Stimulated activated naive CD8-positive, alpha-beta T cell treated with anti-CD3 and anti-CD28 coated beads, Interleukin-15, Interleukin-2, amounts not matched to agents 100 U/mL and 50 U/mL, for 24 hours (primary cell): Measurements from ENCODE around the gene NDRG3.
"Not testable (repeated sequence)": the region's sequence is repeated elsewhere in the genome, so short reads cannot be mapped to it uniquely, and the experiment has no call there.

Source experiments
- ATAC-seq: fragments of 150-1000 bp; cut with Tn5 transposase; one replicate; pipeline ENCODE4 v1.10.0; 2021
- DNase-seq: peaks from one replicate; pipeline ENCODE4 v3.0.0; 2021

NDRG3 gene

GRCh38 chr20:36687850-36688249 lies 58.0 kb downstream of the NDRG3 start:
- ATAC-seq (no peak), DNase-seq (no peak)

DNA sequence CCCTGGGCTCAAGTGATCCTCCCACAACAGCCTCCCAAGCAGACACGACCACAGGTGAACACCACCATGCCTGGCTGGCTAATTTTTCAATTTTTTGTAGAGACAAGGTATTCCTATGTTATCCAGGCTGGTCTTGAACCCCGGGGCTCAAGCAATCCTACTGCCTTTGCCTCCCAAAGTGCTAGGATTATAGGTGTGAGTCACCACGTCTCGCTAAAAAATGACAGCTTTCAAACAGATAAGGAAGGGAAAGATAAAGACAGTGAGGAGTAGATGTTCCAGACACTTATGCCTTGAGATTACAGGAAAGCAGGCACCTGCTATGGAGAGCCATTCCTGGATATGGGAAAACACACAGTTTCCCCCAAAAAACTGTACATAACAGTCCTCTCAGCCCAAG lies 58.9 kb downstream of the NDRG3 start:
- ATAC-seq = no peak
- no peak for DNase-seq

DNA sequence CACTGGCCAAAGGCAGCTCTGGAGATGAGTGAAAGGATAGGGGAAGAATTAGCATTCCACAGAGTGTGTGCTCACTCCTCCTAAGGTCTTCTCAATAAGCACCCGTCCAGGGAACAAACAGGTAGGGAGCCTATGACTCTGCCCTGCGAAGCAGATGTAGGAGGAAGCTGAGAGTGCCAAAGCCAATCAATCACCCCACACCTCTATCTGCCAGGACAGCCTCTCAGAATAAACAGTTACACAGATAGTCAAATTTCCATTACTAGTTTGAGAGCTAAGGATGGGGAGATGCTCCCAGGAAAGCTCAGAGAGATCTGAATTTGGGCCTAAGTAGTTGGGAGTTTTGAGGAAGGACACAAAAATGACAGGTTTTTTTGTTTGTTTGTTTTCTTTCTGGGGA lies 59.4 kb downstream of the NDRG3 start:
- no peak for DNase-seq
- ATAC-seq = no peak

DNA sequence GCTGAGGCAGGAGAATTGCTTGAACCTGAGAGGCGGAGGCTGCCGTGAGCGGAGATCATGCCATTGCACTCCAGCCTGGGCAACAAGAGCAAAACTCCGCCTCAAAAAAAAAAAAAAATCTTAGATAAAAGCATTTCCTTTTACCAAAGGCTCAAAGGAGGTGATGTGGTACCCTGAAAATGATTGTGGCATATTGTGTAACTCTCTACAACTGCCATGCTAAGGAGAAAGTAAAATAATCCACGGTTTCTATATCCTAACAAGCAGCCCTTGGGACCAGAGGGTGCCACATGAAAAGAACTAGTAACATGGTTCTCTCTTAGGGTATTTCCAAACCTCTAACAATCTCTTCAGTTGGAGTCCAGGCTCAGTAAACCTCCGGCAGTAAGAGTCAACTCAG lies 61.1 kb downstream of the NDRG3 start:
- ATAC-seq = no peak
- no peak for DNase-seq

- ATAC-seq (no peak), DNase-seq (no peak)
These were observed 63.6 kb downstream of the NDRG3 start for GRCh38 chr20:36682311-36682710.

DNA sequence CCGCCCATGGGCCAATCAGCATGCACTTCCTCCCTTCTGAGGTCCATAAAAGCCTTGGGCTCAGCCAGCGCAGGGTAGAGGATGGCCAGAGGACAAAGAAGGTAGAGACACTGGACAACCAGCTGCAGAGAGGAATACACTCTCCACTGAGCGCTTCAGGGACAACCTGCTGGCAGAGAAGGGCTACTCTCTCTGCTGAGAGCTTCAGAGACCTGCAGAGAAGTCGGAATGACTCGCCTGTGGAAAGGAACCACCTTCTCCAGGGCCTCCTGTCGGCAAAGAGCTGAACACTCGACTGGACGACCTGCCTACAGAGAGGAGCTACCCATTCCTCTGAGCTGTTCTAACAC lies 68.5 kb downstream of the NDRG3 start:
- DNase-seq (no peak), ATAC-seq (no peak)

GRCh38 chr20:36676701-36677421 lies 69.0 kb downstream of the NDRG3 start:
- ATAC-seq (no peak), DNase-seq (no peak)

GRCh38 chr20:36675545-36675944 lies 70.3 kb downstream of the NDRG3 start:
- DNase-seq, ATAC-seq: not testable (repeated sequence)

- ATAC-seq (no peak), DNase-seq (no peak)
These were observed 72.9 kb downstream of the NDRG3 start for GRCh38 chr20:36672991-36673390.

- DNase-seq (no peak), ATAC-seq (no peak)
These were observed 75.1 kb downstream of the NDRG3 start for GRCh38 chr20:36670665-36671357.

- ATAC-seq = no peak
- DNase-seq = no peak
These were observed 79.6 kb downstream of the NDRG3 start for GRCh38 chr20:36666181-36666740.

DNA sequence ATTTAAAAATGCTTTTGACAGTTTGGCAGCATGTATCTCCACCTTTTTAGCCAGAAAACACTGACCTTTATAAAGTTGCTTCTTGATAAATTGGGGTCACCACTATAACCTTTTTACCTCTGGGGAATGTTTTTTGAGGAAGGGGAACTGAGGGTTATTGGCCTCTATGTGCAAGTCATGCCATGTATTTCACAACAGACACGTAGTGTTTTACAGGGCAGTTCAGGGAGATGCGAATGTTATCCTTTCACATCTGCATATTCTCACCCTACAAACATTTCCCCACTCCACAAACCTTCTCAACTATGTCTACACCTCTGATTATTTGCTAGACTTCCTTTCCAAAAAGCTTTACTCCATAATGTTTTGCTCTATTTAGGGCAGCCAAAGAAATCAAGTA lies 82.9 kb downstream of the NDRG3 start:
- DNase-seq = no peak
- ATAC-seq = no peak

GRCh38 chr20:36658300-36658699 lies 87.6 kb downstream of the NDRG3 start:
- ATAC-seq = peak; percentile 23
- DNase-seq = no peak

DNA sequence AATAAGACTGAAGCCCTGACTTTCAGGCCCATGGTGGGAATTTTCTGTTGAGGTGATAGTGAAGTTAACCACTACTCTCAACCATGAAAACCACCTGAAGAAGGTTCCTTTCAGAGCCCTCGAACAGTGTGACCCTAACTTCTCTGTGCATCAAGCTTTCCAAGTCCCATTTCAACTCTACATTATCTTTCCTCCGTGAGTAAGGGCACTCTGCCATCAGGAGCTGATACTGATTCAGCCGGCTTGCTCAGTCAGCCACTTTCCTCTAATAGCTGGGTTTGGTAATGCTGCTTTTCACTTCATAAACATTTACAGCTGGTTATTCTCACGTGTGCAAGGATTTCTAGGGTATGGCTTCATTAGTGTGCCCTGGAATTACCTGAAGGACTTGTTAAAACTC lies 89.2 kb downstream of the NDRG3 start:
- ATAC-seq (no peak), DNase-seq (no peak)

DNA sequence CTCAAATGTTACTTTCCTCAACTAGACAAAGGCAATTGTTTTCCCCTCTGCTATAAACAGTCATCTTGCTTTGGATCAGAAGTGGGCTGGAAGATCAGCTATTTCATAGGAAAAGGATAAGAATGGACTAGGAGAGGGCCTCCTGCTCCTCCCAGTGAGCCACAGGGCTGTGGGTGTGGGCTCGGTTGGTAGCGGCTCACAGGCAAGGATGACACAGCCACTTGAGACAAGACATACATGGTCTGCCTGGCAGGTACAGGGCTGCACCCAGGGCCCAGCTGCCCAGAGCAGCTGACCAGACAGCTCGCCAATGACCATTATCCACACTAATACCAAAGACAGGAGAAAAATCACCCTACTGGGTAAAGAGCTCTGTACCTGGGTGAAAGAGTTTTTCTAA lies 90.9 kb downstream of the NDRG3 start:
- no peak for ATAC-seq
- DNase-seq = no peak

- DNase-seq (no peak), ATAC-seq (no peak)
These were observed 91.4 kb downstream of the NDRG3 start for GRCh38 chr20:36654506-36654905.

DNA sequence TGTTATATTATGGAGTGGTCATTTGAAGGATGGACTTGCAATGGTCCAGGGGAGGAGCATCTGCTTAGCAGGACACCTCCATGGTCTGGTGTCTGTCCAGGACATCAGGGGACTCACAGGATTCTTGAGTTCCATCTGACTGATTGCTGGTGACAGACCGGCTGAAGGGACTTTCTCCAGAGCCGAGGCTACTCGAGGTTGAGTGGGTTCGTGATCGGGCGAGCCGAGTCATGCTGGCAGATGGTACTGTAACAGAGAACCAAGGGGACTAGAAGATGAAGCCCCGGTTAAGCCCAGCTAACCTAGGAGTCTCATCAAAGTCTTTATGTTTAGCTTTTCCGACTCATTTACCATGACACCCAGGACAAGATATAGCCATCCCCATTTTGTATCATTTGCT lies 92.4 kb downstream of the NDRG3 start:
- ATAC-seq (no peak), DNase-seq (no peak)

- no peak for DNase-seq
- ATAC-seq = no peak
These were observed 98.4 kb downstream of the NDRG3 start for GRCh38 chr20:36647196-36648121.

DNA sequence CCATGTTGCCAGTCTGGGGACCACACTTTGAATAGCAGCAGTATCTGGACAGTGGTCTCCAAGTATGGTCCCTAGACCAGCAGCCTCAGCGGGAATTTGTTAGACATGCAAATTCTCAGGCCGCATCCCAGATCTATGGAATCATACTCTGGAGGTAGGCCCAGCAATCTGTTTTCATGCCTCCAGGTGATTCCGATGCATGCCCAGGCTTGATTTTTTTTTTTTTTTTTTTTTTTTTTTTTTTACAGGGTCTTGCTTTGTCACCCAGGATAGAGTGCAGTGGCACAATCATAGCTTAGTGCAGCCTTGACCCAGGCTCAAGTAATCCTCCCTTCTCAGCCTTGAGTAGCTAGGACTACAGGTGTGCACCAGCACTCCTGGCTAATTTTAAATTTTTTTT lies 99.2 kb downstream of the NDRG3 start:
- ATAC-seq = no peak
- DNase-seq = no peak

DNA sequence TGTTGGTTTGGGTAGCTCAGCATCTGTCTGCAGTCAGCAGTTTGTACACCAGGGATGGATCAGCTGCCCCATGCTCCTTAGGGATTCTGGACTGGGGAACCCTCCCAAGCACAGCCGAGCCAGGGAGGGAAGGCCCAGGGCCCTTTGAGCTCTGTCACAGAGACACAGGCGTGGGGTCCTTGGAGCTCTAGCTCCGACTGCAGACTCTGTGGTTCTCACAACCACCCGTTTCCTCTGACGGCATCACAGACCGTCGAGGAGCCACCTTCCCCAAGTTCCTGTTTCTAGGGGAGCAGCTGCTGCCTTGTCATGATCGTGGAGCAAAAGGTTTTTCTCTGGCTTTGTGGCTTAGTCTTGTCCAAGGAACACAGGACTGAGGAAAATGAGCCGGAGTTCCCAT lies 99.9 kb downstream of the NDRG3 start, which contains the start of gene SLA2:
Gene SLA2, minus strand, starts transcription at position 199 of the 400 bp plus-strand sequence. CDS start 4,861 bp downstream, outside the sequence.
- DNase-seq = peak; percentile 72
- ATAC-seq = peak; percentile 76

GRCh38 chr20:36645353-36645752 lies 100.5 kb downstream of the NDRG3 start:
- ATAC-seq (no peak), DNase-seq (no peak)

- ATAC-seq (peak; percentile 63), DNase-seq (peak; percentile 51)
These were observed 101.2 kb downstream of the NDRG3 start for GRCh38 chr20:36644706-36645095.
